IMR-90 (cell line): ENCODE data around the gene CEP72. TPM values are rescaled to one million over a fixed set of nuclear protein-coding genes. Genes with fewer than 3 reads are reported as not detected.

Source experiments
- ATAC-seq: fragments of 200-7000 bp; cut with Tn5 transposase; 2 replicates; pipeline ENCODE4 v1.9.1; 2020; ENCODE audit warnings: low read depth, mild to moderate bottlenecking, moderate library complexity
- BruUV-seq: library from RNA; stranded (reverse); fragments of 400-500 nt; replicated peaks from 2 replicates; lab custom pipeline; 2021; lab: Mats Ljungman, UMichigan
- CTCF ChIA-PET: fragments of 300-600 bp; formaldehyde crosslinking; extraction: SDS; loops from one replicate; lab custom pipeline; 2021; ENCODE audit warnings: antibody characterized with exemption; lab: Yijun Ruan, JAX
- POLR2A ChIA-PET: fragments of 300-600 bp; sonication (Branson Sonifier 250); formaldehyde crosslinking; loops from one replicate; lab custom pipeline; 2022; ENCODE audit warnings: antibody characterized with exemption; ENCODE audit not compliant: unreplicated experiment; lab: Charles Lee
- DNase-seq: peaks from one replicate; pipeline ENCODE4 v3.0.0; 2013
- H2AFZ ChIP-seq: replicated peaks from 2 replicates; pipeline ENCODE3; 2013; ENCODE audit warnings: low read length, mild to moderate bottlenecking; ENCODE audit not compliant: poor library complexity
- H2AK5ac ChIP-seq: 2 replicates; pipeline ENCODE4 v1.6.1; 2013; ENCODE audit warnings: low read depth, low read length, inconsistent platforms
- H2AK9ac ChIP-seq: replicated peaks from 2 replicates; pipeline ENCODE3; 2013; ENCODE audit warnings: mild to moderate bottlenecking, low read depth, low read length, moderate library complexity; ENCODE audit not compliant: poor library complexity
- H2BK120ac ChIP-seq: 2 replicates; pipeline ENCODE4 v1.6.1; 2013; ENCODE audit warnings: low read depth, low read length, inconsistent platforms
- H2BK15ac ChIP-seq: 3 replicates; pipeline ENCODE4 v1.6.1; 2013; ENCODE audit warnings: low read depth, low read length, inconsistent platforms
- H2BK20ac ChIP-seq: 2 replicates; pipeline ENCODE4 v1.6.1; 2013; ENCODE audit warnings: low read depth, mild to moderate bottlenecking, inconsistent platforms, low read length, moderate library complexity
- H2BK5ac ChIP-seq: 2 replicates; pipeline ENCODE4 v1.6.1; 2013; ENCODE audit warnings: mild to moderate bottlenecking, low read depth, low read length, inconsistent platforms; ENCODE audit not compliant: poor library complexity, severe bottlenecking
- H3K14ac ChIP-seq: replicated peaks from 2 replicates; pipeline ENCODE4 v1.6.1; 2013; ENCODE audit warnings: low read depth, low read length, inconsistent platforms
- H3K18ac ChIP-seq: 2 replicates; pipeline ENCODE4 v1.6.1; 2013; ENCODE audit warnings: low read depth, low read length, control low read depth
- H3K23ac ChIP-seq: 2 replicates; pipeline ENCODE4 v1.6.1; 2013; ENCODE audit warnings: low read depth, low read length, inconsistent platforms
- H3K27ac ChIP-seq: 2 replicates; pipeline ENCODE4 v1.5.1; 2013; ENCODE audit warnings: mild to moderate bottlenecking, control low read depth, low read length; ENCODE audit not compliant: insufficient read depth
- H3K27me3 ChIP-seq: 2 replicates; pipeline ENCODE4 v1.6.1; 2013; ENCODE audit warnings: low read length; ENCODE audit not compliant: control insufficient read depth, insufficient read depth
- H3K36me3 ChIP-seq: 2 replicates; pipeline ENCODE4 v1.6.1; 2013; ENCODE audit warnings: low read length, mixed read lengths; ENCODE audit not compliant: control insufficient read depth, insufficient read depth
- H3K4ac ChIP-seq: 2 replicates; pipeline ENCODE4 v1.6.1; 2013; ENCODE audit warnings: low read depth, low read length, inconsistent platforms
- H3K4me1 ChIP-seq: 2 replicates; pipeline ENCODE4 v1.6.1; 2013; ENCODE audit warnings: low read length, mixed read lengths; ENCODE audit not compliant: control insufficient read depth, insufficient read depth
- H3K4me2 ChIP-seq: 2 replicates; pipeline ENCODE4 v1.6.1; 2013; ENCODE audit warnings: low read depth, mild to moderate bottlenecking, control low read depth, low read length, moderate library complexity
- H3K4me3 ChIP-seq: 2 replicates; pipeline ENCODE4 v1.5.1; 2013; ENCODE audit warnings: low read depth, mild to moderate bottlenecking, control low read depth, low read length, moderate library complexity; ENCODE audit not compliant: insufficient read depth
- H3K56ac ChIP-seq: 2 replicates; pipeline ENCODE4 v1.6.1; 2013; ENCODE audit warnings: low read length, inconsistent platforms; ENCODE audit not compliant: insufficient read depth; ENCODE audit errors: extremely low read depth
- H3K79me1 ChIP-seq, 2 experiments: 2 replicates each; pipeline ENCODE4 v1.6.1; 2013; ENCODE audit warnings: low read length in 2 of 2, inconsistent platforms in 1 of 2, low read depth in 1 of 2
- H3K9ac ChIP-seq: 2 replicates; pipeline ENCODE4 v1.6.1; 2013; ENCODE audit warnings: low read depth, low read length, control low read depth
- H3K9me1 ChIP-seq: 2 replicates; pipeline ENCODE4 v1.6.1; 2013; ENCODE audit warnings: low read length, inconsistent platforms; ENCODE audit not compliant: insufficient read depth
- H3K9me3 ChIP-seq: 2 replicates; pipeline ENCODE4 v1.6.1; 2013; ENCODE audit warnings: low read length; ENCODE audit not compliant: control insufficient read depth, insufficient read depth
- H4K20me1 ChIP-seq: 2 replicates; pipeline ENCODE4 v1.6.1; 2013; ENCODE audit warnings: low read length, inconsistent platforms; ENCODE audit not compliant: insufficient read depth
- H4K5ac ChIP-seq: 2 replicates; pipeline ENCODE4 v1.6.1; 2013; ENCODE audit warnings: mild to moderate bottlenecking, low read depth, low read length, control low read depth
- H4K8ac ChIP-seq, 2 experiments: 2 replicates each; pipeline ENCODE4 v1.6.1; 2013; ENCODE audit warnings: low read depth in 2 of 2, low read length in 2 of 2, control low read depth in 1 of 2, inconsistent platforms in 1 of 2
- H4K91ac ChIP-seq: 2 replicates; pipeline ENCODE4 v1.6.1; 2013; ENCODE audit warnings: low read depth, low read length, inconsistent platforms; ENCODE audit not compliant: insufficient read depth
- CHD1 ChIP-seq: IDR thresholded peaks from 2 replicates; pipeline ENCODE4 v1.6.1; 2012; ENCODE audit warnings: low read depth, low read length, improper control_type of control experiment
- CTCF ChIP-seq: conservative IDR thresholded peaks from 2 replicates; pipeline ENCODE4 v1.5.1; 2012; ENCODE audit warnings: mild to moderate bottlenecking, low read depth, low read length, improper control_type of control experiment
- MAZ ChIP-seq: IDR thresholded peaks from 2 replicates; pipeline ENCODE4 v1.6.1; 2012; ENCODE audit warnings: low read depth, mild to moderate bottlenecking, low read length, improper control_type of control experiment, moderate library complexity, borderline replicate concordance
- NFE2L2 ChIP-seq: fragments of 150-350 bp; IDR thresholded peaks from 2 replicates; pipeline ENCODE4 v1.6.1; 2016; ENCODE audit warnings: low read depth, mild to moderate bottlenecking, low read length
- POLR2A ChIP-seq: IDR thresholded peaks from 2 replicates; pipeline ENCODE4 v1.6.1; 2012; ENCODE audit warnings: mild to moderate bottlenecking, low read depth, low read length
- RAD21 ChIP-seq: IDR thresholded peaks from 2 replicates; pipeline ENCODE4 v1.6.1; 2012; ENCODE audit warnings: low read length, improper control_type of control experiment
- RFX5 ChIP-seq: IDR thresholded peaks from 2 replicates; pipeline ENCODE4 v1.8.0; 2012; ENCODE audit warnings: low read depth, mild to moderate bottlenecking, low read length, moderate library complexity
- SMC3 ChIP-seq: fragments of 150-350 bp; IDR thresholded peaks from 2 replicates; pipeline ENCODE4 v1.6.1; 2016; ENCODE audit warnings: low read depth, mild to moderate bottlenecking, antibody characterized with exemption, low read length, moderate library complexity
- WGBS, 2 experiments: methylation state at CpG; one replicate each; pipeline versions ENCODE4 v1.1.5 to v1.1.7; 2013; ENCODE audit warnings: missing lambda C conversion rate in 2 of 2; ENCODE audit not compliant: insufficient read length in 1 of 2; ENCODE audit errors: extremely low coverage in 2 of 2; 5-methylcytosine and 5-hydroxymethylcytosine counted together
- dilution Hi-C: fragments of 300-500 bp; cut with HindIII; formaldehyde crosslinking; loops from one replicate; pipeline ENCODE4 v1.14.3; 2018; ENCODE audit warnings: low sequenced_read_pairs; ENCODE audit not compliant: unreplicated experiment
- in situ Hi-C: fragments of 300-500 bp; cut with MboI; formaldehyde crosslinking; loops from 3 replicates; pipeline ENCODE4 v1.14.3; 2019; ENCODE audit warnings: low sequenced_read_pairs, inconsistent platforms, mixed read lengths
- intact Hi-C: fragments of 100-400 bp; cut with micrococcal nuclease; formaldehyde crosslinking; loops from 2 replicates; pipeline ENCODE4 v1.10.0; 2022
- polyA plus RNA-seq, 3 experiments: library from polyadenylated mRNA; depleted of rRNA; stranded (reverse); fragments of >200 nt; gene quantifications; 2 replicates each; pipeline ENCODE4 v1.2.3, GENCODE V29; 2012; ENCODE audit warnings: low replicate concordance in 1 of 3
- total RNA-seq: library from RNA; depleted of rRNA; stranded (reverse); fragments of >200 nt; gene quantifications from 2 replicates; pipeline ENCODE4 v1.2.3, GENCODE V29; 2012
- TF ChIP-seq, protein P1 (sequence below): fragments of 150-350 bp; IDR thresholded peaks from 2 replicates; pipeline ENCODE4 v1.6.1; 2017; ENCODE audit warnings: mild to moderate bottlenecking, antibody characterized with exemption, low read length, low read depth

CEP72 gene
- total and polyA plus RNA-seq, 2 of the 4 experiments (the other 2 are of a cell fraction), result 2.9 to 4.3 TPM

DNA sequence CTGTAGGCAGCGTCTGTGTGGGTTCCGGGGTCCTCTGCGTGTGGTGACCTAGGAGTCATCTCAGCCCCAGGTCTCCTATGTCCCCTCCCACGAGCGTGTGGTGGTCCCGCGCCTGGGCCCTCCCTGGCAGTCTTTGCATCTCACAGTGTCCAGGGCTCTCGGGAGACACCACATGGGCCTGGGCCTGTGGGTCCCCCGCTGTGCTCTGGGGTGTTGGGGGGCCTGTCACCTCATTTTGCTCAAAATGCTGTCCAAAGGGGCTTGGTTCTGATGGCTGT, 27.1 kb downstream of the CEP72 start:
- H4K91ac ChIP-seq, result no peak overlapping the region
- in situ Hi-C loops (no loop called here), intact Hi-C loops (no loop called here), dilution Hi-C loops (no loop called here)
- no peak overlapping the region for H2AFZ ChIP-seq
- H3K9me1 ChIP-seq, result no peaks in the 10 kb centered on the region
- CTCF ChIA-PET, result no interaction called here
- H3K4me1 ChIP-seq, result no peaks in the 10 kb centered on the region
- H4K5ac ChIP-seq, result no peak overlapping the region
- ATAC-seq, result no peak
- no peak for DNase-seq
- H4K8ac ChIP-seq, result no peak overlapping the region
- H3K56ac ChIP-seq, result no peak overlapping the region
- no peak overlapping the region for H3K14ac ChIP-seq
- no peak overlapping the region for H3K9ac ChIP-seq
- no peak overlapping the region for H3K4ac ChIP-seq
- H2AK9ac ChIP-seq, result no peak overlapping the region
- H3K23ac ChIP-seq, result no peak overlapping the region
- H3K36me3 ChIP-seq, result peaks cover 22% of the 10 kb centered on the region
- no peak overlapping the region for H2BK5ac ChIP-seq
- no peak overlapping the region for H2AK5ac ChIP-seq
- no TSS peak for BruUV-seq
- H4K20me1 ChIP-seq, result no peaks in the 10 kb centered on the region
- H3K79me1 ChIP-seq, result no peaks in the 10 kb centered on the region
- H3K4me2 ChIP-seq, result no peak overlapping the region
- H2BK120ac ChIP-seq, result no peak overlapping the region
- H3K18ac ChIP-seq, result no peak overlapping the region
- TF ChIP-seq CHD1 (no peak), CTCF (no peak), MAZ (no peak), NFE2L2 (no peak), RAD21 (no peak), RFX5 (no peak), POLR2A (no peak), SMC3 (no peak)
- TF ChIP-seq, protein P1, sequence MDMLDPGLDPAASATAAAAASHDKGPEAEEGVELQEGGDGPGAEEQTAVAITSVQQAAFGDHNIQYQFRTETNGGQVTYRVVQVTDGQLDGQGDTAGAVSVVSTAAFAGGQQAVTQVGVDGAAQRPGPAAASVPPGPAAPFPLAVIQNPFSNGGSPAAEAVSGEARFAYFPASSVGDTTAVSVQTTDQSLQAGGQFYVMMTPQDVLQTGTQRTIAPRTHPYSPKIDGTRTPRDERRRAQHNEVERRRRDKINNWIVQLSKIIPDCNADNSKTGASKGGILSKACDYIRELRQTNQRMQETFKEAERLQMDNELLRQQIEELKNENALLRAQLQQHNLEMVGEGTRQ, result no peak
- H3K9me3 ChIP-seq, result no peaks in the 10 kb centered on the region; the same call in 1 of the 2 replicates
- no peak overlapping the region for H3K27ac ChIP-seq
- H3K27me3 ChIP-seq, result no peaks in the 10 kb centered on the region
- H2BK15ac ChIP-seq, result no peak overlapping the region
- whole genome bisulfite sequencing, 2 experiments, result 96% methylated on average over 5 of the region's 9 CpGs; no CpG with 5 or more reads in 1 of the 2 experiments
- H3K4me3 ChIP-seq, result no peak overlapping the region
- H2BK20ac ChIP-seq, result no peak overlapping the region
- POLR2A ChIA-PET, result no interaction called here
